IMR-90 (cell line): ENCODE results near the gene DNAJB5. TPM values are rescaled to one million over a fixed set of nuclear protein-coding genes. Genes with fewer than 3 reads are reported as not detected.

ENCODE experiments used
- ATAC-seq: fragments of 200-7000 bp; cut with Tn5 transposase; 2 replicates; pipeline ENCODE4 v1.9.1; 2020; ENCODE audit warnings: low read depth, mild to moderate bottlenecking, moderate library complexity
- BruUV-seq: library from RNA; stranded (reverse); fragments of 400-500 nt; replicated peaks from 2 replicates; lab custom pipeline; 2021; lab: Mats Ljungman, UMichigan
- CTCF ChIA-PET: fragments of 300-600 bp; formaldehyde crosslinking; extraction: SDS; loops from one replicate; lab custom pipeline; 2021; ENCODE audit warnings: antibody characterized with exemption; lab: Yijun Ruan, JAX
- POLR2A ChIA-PET: fragments of 300-600 bp; sonication (Branson Sonifier 250); formaldehyde crosslinking; loops from one replicate; lab custom pipeline; 2022; ENCODE audit warnings: antibody characterized with exemption; ENCODE audit not compliant: unreplicated experiment; lab: Charles Lee
- DNase-seq: peaks from one replicate; pipeline ENCODE4 v3.0.0; 2013
- H2AFZ ChIP-seq: replicated peaks from 2 replicates; pipeline ENCODE3; 2013; ENCODE audit warnings: low read length, mild to moderate bottlenecking; ENCODE audit not compliant: poor library complexity
- H2AK5ac ChIP-seq: 2 replicates; pipeline ENCODE4 v1.6.1; 2013; ENCODE audit warnings: low read depth, low read length, inconsistent platforms
- H2AK9ac ChIP-seq: replicated peaks from 2 replicates; pipeline ENCODE3; 2013; ENCODE audit warnings: mild to moderate bottlenecking, low read depth, low read length, moderate library complexity; ENCODE audit not compliant: poor library complexity
- H2BK120ac ChIP-seq: 2 replicates; pipeline ENCODE4 v1.6.1; 2013; ENCODE audit warnings: low read depth, low read length, inconsistent platforms
- H2BK15ac ChIP-seq: 3 replicates; pipeline ENCODE4 v1.6.1; 2013; ENCODE audit warnings: low read depth, low read length, inconsistent platforms
- H2BK20ac ChIP-seq: 2 replicates; pipeline ENCODE4 v1.6.1; 2013; ENCODE audit warnings: low read depth, mild to moderate bottlenecking, inconsistent platforms, low read length, moderate library complexity
- H2BK5ac ChIP-seq: 2 replicates; pipeline ENCODE4 v1.6.1; 2013; ENCODE audit warnings: mild to moderate bottlenecking, low read depth, low read length, inconsistent platforms; ENCODE audit not compliant: poor library complexity, severe bottlenecking
- H3K14ac ChIP-seq: replicated peaks from 2 replicates; pipeline ENCODE4 v1.6.1; 2013; ENCODE audit warnings: low read depth, low read length, inconsistent platforms
- H3K18ac ChIP-seq: 2 replicates; pipeline ENCODE4 v1.6.1; 2013; ENCODE audit warnings: low read depth, low read length, control low read depth
- H3K23ac ChIP-seq: 2 replicates; pipeline ENCODE4 v1.6.1; 2013; ENCODE audit warnings: low read depth, low read length, inconsistent platforms
- H3K27ac ChIP-seq: 2 replicates; pipeline ENCODE4 v1.5.1; 2013; ENCODE audit warnings: mild to moderate bottlenecking, control low read depth, low read length; ENCODE audit not compliant: insufficient read depth
- H3K27me3 ChIP-seq: 2 replicates; pipeline ENCODE4 v1.6.1; 2013; ENCODE audit warnings: low read length; ENCODE audit not compliant: control insufficient read depth, insufficient read depth
- H3K36me3 ChIP-seq: 2 replicates; pipeline ENCODE4 v1.6.1; 2013; ENCODE audit warnings: low read length, mixed read lengths; ENCODE audit not compliant: control insufficient read depth, insufficient read depth
- H3K4ac ChIP-seq: 2 replicates; pipeline ENCODE4 v1.6.1; 2013; ENCODE audit warnings: low read depth, low read length, inconsistent platforms
- H3K4me1 ChIP-seq: 2 replicates; pipeline ENCODE4 v1.6.1; 2013; ENCODE audit warnings: low read length, mixed read lengths; ENCODE audit not compliant: control insufficient read depth, insufficient read depth
- H3K4me2 ChIP-seq: 2 replicates; pipeline ENCODE4 v1.6.1; 2013; ENCODE audit warnings: low read depth, mild to moderate bottlenecking, control low read depth, low read length, moderate library complexity
- H3K4me3 ChIP-seq: 2 replicates; pipeline ENCODE4 v1.5.1; 2013; ENCODE audit warnings: low read depth, mild to moderate bottlenecking, control low read depth, low read length, moderate library complexity; ENCODE audit not compliant: insufficient read depth
- H3K56ac ChIP-seq: 2 replicates; pipeline ENCODE4 v1.6.1; 2013; ENCODE audit warnings: low read length, inconsistent platforms; ENCODE audit not compliant: insufficient read depth; ENCODE audit errors: extremely low read depth
- H3K79me1 ChIP-seq, 2 experiments: 2 replicates each; pipeline ENCODE4 v1.6.1; 2013; ENCODE audit warnings: low read length in 2 of 2, inconsistent platforms in 1 of 2, low read depth in 1 of 2
- H3K9ac ChIP-seq: 2 replicates; pipeline ENCODE4 v1.6.1; 2013; ENCODE audit warnings: low read depth, low read length, control low read depth
- H3K9me1 ChIP-seq: 2 replicates; pipeline ENCODE4 v1.6.1; 2013; ENCODE audit warnings: low read length, inconsistent platforms; ENCODE audit not compliant: insufficient read depth
- H3K9me3 ChIP-seq: 2 replicates; pipeline ENCODE4 v1.6.1; 2013; ENCODE audit warnings: low read length; ENCODE audit not compliant: control insufficient read depth, insufficient read depth
- H4K20me1 ChIP-seq: 2 replicates; pipeline ENCODE4 v1.6.1; 2013; ENCODE audit warnings: low read length, inconsistent platforms; ENCODE audit not compliant: insufficient read depth
- H4K5ac ChIP-seq: 2 replicates; pipeline ENCODE4 v1.6.1; 2013; ENCODE audit warnings: mild to moderate bottlenecking, low read depth, low read length, control low read depth
- H4K8ac ChIP-seq, 2 experiments: 2 replicates each; pipeline ENCODE4 v1.6.1; 2013; ENCODE audit warnings: low read depth in 2 of 2, low read length in 2 of 2, control low read depth in 1 of 2, inconsistent platforms in 1 of 2
- H4K91ac ChIP-seq: 2 replicates; pipeline ENCODE4 v1.6.1; 2013; ENCODE audit warnings: low read depth, low read length, inconsistent platforms; ENCODE audit not compliant: insufficient read depth
- BHLHE40 ChIP-seq: fragments of 150-350 bp; IDR thresholded peaks from 2 replicates; pipeline ENCODE4 v1.6.1; 2016; ENCODE audit warnings: mild to moderate bottlenecking, low read depth, low read length
- CEBPB ChIP-seq: IDR thresholded peaks from 2 replicates; pipeline ENCODE4 v1.6.1; 2012; ENCODE audit warnings: low read depth, low read length, improper control_type of control experiment
- CHD1 ChIP-seq: IDR thresholded peaks from 2 replicates; pipeline ENCODE4 v1.6.1; 2012; ENCODE audit warnings: low read depth, low read length, improper control_type of control experiment
- FOS ChIP-seq: fragments of 150-350 bp; IDR thresholded peaks from 2 replicates; pipeline ENCODE4 v1.6.1; 2016; ENCODE audit warnings: low read depth, low read length
- MAFK ChIP-seq: IDR thresholded peaks from 2 replicates; pipeline ENCODE4 v1.6.1; 2012; ENCODE audit warnings: low read depth, low read length, improper control_type of control experiment
- MAZ ChIP-seq: IDR thresholded peaks from 2 replicates; pipeline ENCODE4 v1.6.1; 2012; ENCODE audit warnings: low read depth, mild to moderate bottlenecking, low read length, improper control_type of control experiment, moderate library complexity, borderline replicate concordance
- MXI1 ChIP-seq: IDR thresholded peaks from 2 replicates; pipeline ENCODE4 v1.6.1; 2012; ENCODE audit warnings: low read depth, mild to moderate bottlenecking, low read length, moderate library complexity, borderline replicate concordance
- NFE2L2 ChIP-seq: fragments of 150-350 bp; IDR thresholded peaks from 2 replicates; pipeline ENCODE4 v1.6.1; 2016; ENCODE audit warnings: low read depth, mild to moderate bottlenecking, low read length
- POLR2A ChIP-seq: IDR thresholded peaks from 2 replicates; pipeline ENCODE4 v1.6.1; 2012; ENCODE audit warnings: mild to moderate bottlenecking, low read depth, low read length
- RAD21 ChIP-seq: IDR thresholded peaks from 2 replicates; pipeline ENCODE4 v1.6.1; 2012; ENCODE audit warnings: low read length, improper control_type of control experiment
- RCOR1 ChIP-seq: IDR thresholded peaks from 2 replicates; pipeline ENCODE4 v1.6.1; 2012; ENCODE audit warnings: mild to moderate bottlenecking, low read length, improper control_type of control experiment; ENCODE audit not compliant: insufficient replicate concordance
- RFX5 ChIP-seq: IDR thresholded peaks from 2 replicates; pipeline ENCODE4 v1.8.0; 2012; ENCODE audit warnings: low read depth, mild to moderate bottlenecking, low read length, moderate library complexity
- SMC3 ChIP-seq: fragments of 150-350 bp; IDR thresholded peaks from 2 replicates; pipeline ENCODE4 v1.6.1; 2016; ENCODE audit warnings: low read depth, mild to moderate bottlenecking, antibody characterized with exemption, low read length, moderate library complexity
- WGBS, 2 experiments: methylation state at CpG; one replicate each; pipeline versions ENCODE4 v1.1.5 to v1.1.7; 2013; ENCODE audit warnings: missing lambda C conversion rate in 2 of 2; ENCODE audit not compliant: insufficient read length in 1 of 2; ENCODE audit errors: extremely low coverage in 2 of 2; 5-methylcytosine and 5-hydroxymethylcytosine counted together
- dilution Hi-C: fragments of 300-500 bp; cut with HindIII; formaldehyde crosslinking; loops from one replicate; pipeline ENCODE4 v1.14.3; 2018; ENCODE audit warnings: low sequenced_read_pairs; ENCODE audit not compliant: unreplicated experiment
- in situ Hi-C: fragments of 300-500 bp; cut with MboI; formaldehyde crosslinking; loops from 3 replicates; pipeline ENCODE4 v1.14.3; 2019; ENCODE audit warnings: low sequenced_read_pairs, inconsistent platforms, mixed read lengths
- intact Hi-C: fragments of 100-400 bp; cut with micrococcal nuclease; formaldehyde crosslinking; loops from 2 replicates; pipeline ENCODE4 v1.10.0; 2022
- polyA plus RNA-seq, 3 experiments: library from polyadenylated mRNA; depleted of rRNA; stranded (reverse); fragments of >200 nt; gene quantifications; 2 replicates each; pipeline ENCODE4 v1.2.3, GENCODE V29; 2012; ENCODE audit warnings: low replicate concordance in 1 of 3
- total RNA-seq: library from RNA; depleted of rRNA; stranded (reverse); fragments of >200 nt; gene quantifications from 2 replicates; pipeline ENCODE4 v1.2.3, GENCODE V29; 2012
- TF ChIP-seq, protein P1 (sequence below): conservative IDR thresholded peaks from 2 replicates; pipeline ENCODE4 v1.5.1; 2012; ENCODE audit warnings: mild to moderate bottlenecking, low read depth, low read length, improper control_type of control experiment
- TF ChIP-seq, protein P2 (sequence below): fragments of 150-350 bp; IDR thresholded peaks from 2 replicates; pipeline ENCODE4 v1.6.1; 2017; ENCODE audit warnings: mild to moderate bottlenecking, antibody characterized with exemption, low read length, low read depth
- TF ChIP-seq, protein P3 (sequence below): fragments of 150-350 bp; IDR thresholded peaks from 2 replicates; pipeline ENCODE4 v1.6.1; 2016; ENCODE audit warnings: low read depth, mild to moderate bottlenecking, low read length, moderate library complexity, borderline replicate concordance

Gene DNAJB5
- total and polyA plus RNA-seq, 2 of the 4 experiments (the other 2 are of a cell fraction), result 11.4 to 14.9 TPM

DNA sequence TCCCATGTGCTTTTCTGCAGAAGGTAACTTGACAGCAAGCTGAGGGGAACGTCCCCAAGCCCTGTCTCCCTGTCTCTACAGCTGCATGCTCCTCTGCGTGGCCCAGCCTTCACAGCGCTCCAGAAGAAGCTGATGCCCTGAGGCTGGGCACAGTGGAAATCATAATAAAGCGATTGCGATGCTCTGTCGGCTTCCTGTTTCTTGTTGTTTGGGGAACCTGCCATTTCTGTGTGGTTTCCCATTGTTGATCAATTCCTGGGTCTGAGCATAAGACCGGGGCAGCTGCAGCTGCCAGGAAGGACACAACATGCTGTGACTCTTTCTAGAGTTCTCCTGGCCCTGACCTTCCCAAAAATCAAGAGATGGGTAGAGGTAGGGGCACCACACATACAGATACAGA is 7.2 kb upstream of the DNAJB5 start:
- no peak overlapping the region for H4K91ac ChIP-seq
- no peak overlapping the region for H3K14ac ChIP-seq
- no peak overlapping the region for H3K23ac ChIP-seq
- peaks cover 29% of the 10 kb centered on the region for H3K27me3 ChIP-seq
- no peak overlapping the region for H4K8ac ChIP-seq
- H3K4ac ChIP-seq, result no peak overlapping the region
- no peaks in the 10 kb centered on the region for H3K4me1 ChIP-seq
- no peak overlapping the region for H3K4me3 ChIP-seq
- no peaks in the 10 kb centered on the region for H3K79me1 ChIP-seq
- no peaks in the 10 kb centered on the region for H3K36me3 ChIP-seq
- H3K9me3 ChIP-seq, result no peaks in the 10 kb centered on the region
- intact Hi-C loops, result no loop called here
- no peak overlapping the region for H3K4me2 ChIP-seq
- no peak overlapping the region for H3K56ac ChIP-seq
- H3K18ac ChIP-seq, result no peak overlapping the region
- dilution Hi-C loops, result no loop called here
- POLR2A ChIA-PET, result no interaction called here
- no peak overlapping the region for H2BK5ac ChIP-seq
- H3K27ac ChIP-seq, result no peak overlapping the region
- H3K9ac ChIP-seq, result no peak overlapping the region
- no peak overlapping the region for H2BK120ac ChIP-seq
- DNase-seq (no peak), ATAC-seq (no peak)
- TF ChIP-seq MAZ (no peak), POLR2A (no peak), FOS (no peak), MXI1 (no peak), RCOR1 (no peak), NFE2L2 (no peak), RFX5 (no peak), BHLHE40 (no peak), MAFK (no peak), SMC3 (no peak), CEBPB (no peak), RAD21 (no peak), CHD1 (no peak)
- TF ChIP-seq, protein P1, sequence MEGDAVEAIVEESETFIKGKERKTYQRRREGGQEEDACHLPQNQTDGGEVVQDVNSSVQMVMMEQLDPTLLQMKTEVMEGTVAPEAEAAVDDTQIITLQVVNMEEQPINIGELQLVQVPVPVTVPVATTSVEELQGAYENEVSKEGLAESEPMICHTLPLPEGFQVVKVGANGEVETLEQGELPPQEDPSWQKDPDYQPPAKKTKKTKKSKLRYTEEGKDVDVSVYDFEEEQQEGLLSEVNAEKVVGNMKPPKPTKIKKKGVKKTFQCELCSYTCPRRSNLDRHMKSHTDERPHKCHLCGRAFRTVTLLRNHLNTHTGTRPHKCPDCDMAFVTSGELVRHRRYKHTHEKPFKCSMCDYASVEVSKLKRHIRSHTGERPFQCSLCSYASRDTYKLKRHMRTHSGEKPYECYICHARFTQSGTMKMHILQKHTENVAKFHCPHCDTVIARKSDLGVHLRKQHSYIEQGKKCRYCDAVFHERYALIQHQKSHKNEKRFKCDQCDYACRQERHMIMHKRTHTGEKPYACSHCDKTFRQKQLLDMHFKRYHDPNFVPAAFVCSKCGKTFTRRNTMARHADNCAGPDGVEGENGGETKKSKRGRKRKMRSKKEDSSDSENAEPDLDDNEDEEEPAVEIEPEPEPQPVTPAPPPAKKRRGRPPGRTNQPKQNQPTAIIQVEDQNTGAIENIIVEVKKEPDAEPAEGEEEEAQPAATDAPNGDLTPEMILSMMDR, result no peak
- TF ChIP-seq, protein P2, sequence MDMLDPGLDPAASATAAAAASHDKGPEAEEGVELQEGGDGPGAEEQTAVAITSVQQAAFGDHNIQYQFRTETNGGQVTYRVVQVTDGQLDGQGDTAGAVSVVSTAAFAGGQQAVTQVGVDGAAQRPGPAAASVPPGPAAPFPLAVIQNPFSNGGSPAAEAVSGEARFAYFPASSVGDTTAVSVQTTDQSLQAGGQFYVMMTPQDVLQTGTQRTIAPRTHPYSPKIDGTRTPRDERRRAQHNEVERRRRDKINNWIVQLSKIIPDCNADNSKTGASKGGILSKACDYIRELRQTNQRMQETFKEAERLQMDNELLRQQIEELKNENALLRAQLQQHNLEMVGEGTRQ, result no peak
- TF ChIP-seq, protein P3, sequence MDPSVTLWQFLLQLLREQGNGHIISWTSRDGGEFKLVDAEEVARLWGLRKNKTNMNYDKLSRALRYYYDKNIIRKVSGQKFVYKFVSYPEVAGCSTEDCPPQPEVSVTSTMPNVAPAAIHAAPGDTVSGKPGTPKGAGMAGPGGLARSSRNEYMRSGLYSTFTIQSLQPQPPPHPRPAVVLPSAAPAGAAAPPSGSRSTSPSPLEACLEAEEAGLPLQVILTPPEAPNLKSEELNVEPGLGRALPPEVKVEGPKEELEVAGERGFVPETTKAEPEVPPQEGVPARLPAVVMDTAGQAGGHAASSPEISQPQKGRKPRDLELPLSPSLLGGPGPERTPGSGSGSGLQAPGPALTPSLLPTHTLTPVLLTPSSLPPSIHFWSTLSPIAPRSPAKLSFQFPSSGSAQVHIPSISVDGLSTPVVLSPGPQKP, result no peak
- WGBS, 2 experiments, result 13% methylated on average over 3 of the region's 7 CpGs; no CpG with 5 or more reads in 1 of the 2 experiments
- no peak overlapping the region for H2AK5ac ChIP-seq
- H2BK15ac ChIP-seq, result no peak overlapping the region
- 0 out of 2 replicates have a peak, but pooled peaks cover 3% of the 10 kb centered on the region for H3K9me1 ChIP-seq
- H2AK9ac ChIP-seq, result no peak overlapping the region
- no peak overlapping the region for H4K5ac ChIP-seq
- in situ Hi-C loops, result no loop called here
- CTCF ChIA-PET, result interaction anchor here (1.9 kb wide), 1 partner anchor 83 kb away, joined by 5 read pairs; no protein-coding TSS in a partner anchor
- no peak overlapping the region for H2BK20ac ChIP-seq
- H4K20me1 ChIP-seq, result no peaks in the 10 kb centered on the region
- BruUV-seq, result no TSS peak
- H2AFZ ChIP-seq, result no peak overlapping the region
